Effector memory CD8-positive, alpha-beta T cell (primary cell): ENCODE data around the gene PRR16.
"Not testable (repeated sequence)": the region's sequence is repeated elsewhere in the genome, so short reads cannot be mapped to it uniquely, and the experiment has no call there.

ENCODE experiments used
- ATAC-seq: fragments of 150-1000 bp; cut with Tn5 transposase; replicated peaks from 2 replicates; pipeline ENCODE4 v1.10.0; 2021; ENCODE audit warnings: mild to moderate bottlenecking, moderate library complexity
- DNase-seq, 3 experiments: peaks; one replicate each; pipeline ENCODE4 v3.0.0; 2021
- H3K27ac Mint-ChIP-seq, 2 donors: one replicate each; pipeline ENCODE4 v1.8.0; 2022; ENCODE audit warnings: mild to moderate bottlenecking in 2 of 2, mixed read lengths in 2 of 2, moderate library complexity in 2 of 2
- H3K27me3 Mint-ChIP-seq, 2 donors: one replicate each; pipeline ENCODE4 v1.8.0; 2022; ENCODE audit warnings: mixed read lengths in 2 of 2
- H3K36me3 Mint-ChIP-seq: one replicate; pipeline ENCODE4 v1.8.0; 2022; ENCODE audit warnings: mild to moderate bottlenecking, moderate library complexity, mixed read lengths; ENCODE audit not compliant: insufficient read depth
- H3K4me1 Mint-ChIP-seq, 2 donors: one replicate each; pipeline ENCODE4 v1.8.0; 2022; ENCODE audit warnings: low read depth in 2 of 2, mixed read lengths in 2 of 2
- H3K4me3 Mint-ChIP-seq, 2 donors: one replicate each; pipeline ENCODE4 v1.8.0; 2022; ENCODE audit warnings: mild to moderate bottlenecking in 2 of 2, mixed read lengths in 2 of 2, moderate library complexity in 2 of 2
- H3K9me3 Mint-ChIP-seq, 2 donors: one replicate each; pipeline ENCODE4 v1.8.0; 2022; ENCODE audit warnings: mixed read lengths in 2 of 2

PRR16 gene

DNA sequence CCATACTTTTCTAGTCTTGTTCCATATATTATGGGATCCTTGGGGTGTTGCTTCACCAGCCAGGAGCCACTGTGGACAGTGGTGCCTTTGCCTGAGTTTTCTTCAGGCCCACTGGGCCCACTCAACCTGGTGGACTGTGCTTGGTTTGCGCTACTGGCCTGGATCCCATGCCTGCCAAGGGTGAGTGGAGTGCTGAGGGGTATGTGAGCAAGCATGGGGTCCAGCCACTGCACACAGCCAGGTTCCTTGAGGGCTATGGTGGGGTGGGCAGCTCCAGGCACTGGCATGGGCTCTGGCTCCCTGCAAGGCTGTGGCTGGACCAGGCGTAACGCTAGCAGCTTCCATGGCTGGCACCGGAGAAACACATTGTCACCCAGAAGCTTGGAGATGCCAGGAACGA, 13.2 kb upstream of the PRR16 start:
- H3K27ac Mint-ChIP-seq: no peak overlapping the region
- no peaks in the 10 kb centered on the region for H3K36me3 Mint-ChIP-seq
- DNase-seq: no peak
- peaks cover 0 to 7% of the 10 kb centered on the region in 2 donors for H3K9me3 Mint-ChIP-seq
- no peak for ATAC-seq
- H3K4me1 Mint-ChIP-seq: no peaks in the 10 kb centered on the region
- no peaks in the 10 kb centered on the region for H3K27me3 Mint-ChIP-seq
- no peak overlapping the region for H3K4me3 Mint-ChIP-seq

DNA sequence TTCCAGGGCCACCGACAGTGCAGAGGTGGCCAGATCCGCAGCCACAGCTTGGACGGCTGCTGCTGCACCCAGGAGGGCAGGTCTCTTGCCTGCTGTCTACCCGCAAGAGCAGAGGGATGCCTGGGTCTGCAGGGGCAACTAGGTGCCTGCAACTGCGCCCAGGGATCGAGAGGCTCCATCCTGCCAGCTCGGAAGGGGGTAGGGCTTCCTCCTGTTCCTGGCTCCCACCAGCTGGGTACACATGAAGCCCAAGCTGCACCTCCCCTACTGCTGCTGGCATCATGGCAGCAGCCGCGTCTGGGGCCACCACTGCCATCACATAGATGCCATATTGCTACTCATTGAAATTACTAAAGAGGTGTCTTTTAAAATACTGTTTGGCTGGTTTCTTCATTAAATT, 12.7 kb upstream of the PRR16 start:
- no peak overlapping the region for H3K4me3 Mint-ChIP-seq
- DNase-seq (no peak), ATAC-seq (no peak)
- H3K27me3 Mint-ChIP-seq: no peaks in the 10 kb centered on the region
- no peaks in the 10 kb centered on the region for H3K4me1 Mint-ChIP-seq
- H3K9me3 Mint-ChIP-seq: peaks cover 0 to 7% of the 10 kb centered on the region in 2 donors
- H3K27ac Mint-ChIP-seq: no peak overlapping the region
- no peaks in the 10 kb centered on the region for H3K36me3 Mint-ChIP-seq

DNA sequence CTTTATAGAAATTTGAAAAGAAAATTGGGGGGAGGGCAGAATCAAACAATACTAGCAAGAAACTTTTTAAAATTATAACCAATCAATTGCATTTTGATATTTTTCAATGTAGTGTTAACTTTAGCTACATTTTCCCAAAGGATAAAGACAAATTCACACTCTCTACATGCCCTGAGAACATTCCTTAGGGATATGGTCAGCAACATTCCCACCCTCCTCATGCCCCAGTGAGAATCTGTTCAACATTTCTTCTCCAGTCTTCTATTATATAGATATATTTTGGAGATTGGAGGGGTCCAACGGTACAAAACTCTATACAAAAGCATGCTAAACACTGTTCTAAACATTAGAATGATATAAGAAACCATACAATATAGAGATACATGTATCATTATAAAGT, 11.6 kb upstream of the PRR16 start:
- no peak for DNase-seq
- no peak overlapping the region for H3K27ac Mint-ChIP-seq

DNA sequence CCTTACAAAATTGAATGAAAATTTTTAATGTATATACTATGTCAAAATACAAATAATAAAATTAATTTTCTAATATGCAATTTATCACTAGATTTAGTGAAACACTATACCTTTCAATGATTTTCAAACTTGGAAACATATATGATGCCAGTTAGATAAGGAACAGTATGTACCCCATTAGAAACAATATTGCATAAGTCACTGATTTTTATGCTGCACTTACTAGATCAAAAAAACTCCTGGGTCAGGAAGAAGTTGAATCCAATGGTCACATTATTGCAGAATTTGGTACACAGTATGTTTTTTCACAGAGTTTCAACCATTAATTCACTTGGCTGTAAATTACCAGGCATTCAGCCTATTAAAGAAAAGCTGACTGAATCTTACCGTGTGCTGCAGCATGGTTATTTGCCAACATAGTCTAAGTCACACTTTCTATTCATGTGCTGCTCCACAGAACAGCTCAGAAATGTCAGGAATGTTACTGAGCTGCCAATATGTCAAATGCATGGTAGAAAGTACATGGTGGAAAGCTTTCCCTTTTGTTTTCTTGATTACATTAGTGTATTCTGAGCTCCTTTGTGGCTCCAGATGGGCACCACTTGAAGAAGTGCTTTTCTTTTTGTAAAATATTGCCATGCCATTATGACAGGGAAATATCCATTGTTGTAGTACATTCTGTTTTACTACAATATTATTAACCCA, 9.9 kb upstream of the PRR16 start:
- Mint-ChIP-seq H3K9me3 (peaks cover 5 to 17% of the 10 kb centered on the region in 2 donors), H3K27ac (no peak overlapping the region), H3K4me3 (no peak overlapping the region), H3K27me3 (no peaks in the 10 kb centered on the region), H3K4me1 (no peaks in the 10 kb centered on the region), H3K36me3 (no peaks in the 10 kb centered on the region)
- DNase-seq (no peak), ATAC-seq (no peak)

More for the DNA sequence above, 11.6 kb upstream of the PRR16 start:
- no peaks in the 10 kb centered on the region for H3K36me3 Mint-ChIP-seq
- no peak overlapping the region for H3K4me3 Mint-ChIP-seq
- H3K4me1 Mint-ChIP-seq: no peaks in the 10 kb centered on the region
- no peak for ATAC-seq
- no peaks in the 10 kb centered on the region for H3K27me3 Mint-ChIP-seq
- H3K9me3 Mint-ChIP-seq: peaks cover 4 to 12% of the 10 kb centered on the region in 2 donors

DNA sequence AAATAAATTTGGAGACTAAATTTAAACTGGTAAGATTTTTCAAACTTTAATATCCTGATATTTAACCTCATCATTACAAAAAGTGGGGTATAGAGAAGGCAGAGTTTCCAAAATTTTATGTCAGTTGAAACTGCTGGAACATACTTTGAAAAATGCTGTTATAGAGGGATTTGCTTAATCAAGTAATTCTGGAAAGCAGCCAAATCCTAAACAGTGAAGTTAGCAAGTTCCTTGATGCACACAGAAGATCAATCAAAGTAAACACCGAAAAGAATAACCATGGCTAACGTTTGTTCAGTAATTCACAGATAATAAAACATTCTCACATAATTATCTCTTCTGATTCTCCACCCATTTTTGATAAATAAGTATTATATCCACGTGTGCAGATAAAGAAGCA, 8.1 kb upstream of the PRR16 start:
- Mint-ChIP-seq H3K4me1 (no peaks in the 10 kb centered on the region), H3K36me3 (no peaks in the 10 kb centered on the region), H3K27me3 (no peaks in the 10 kb centered on the region), H3K4me3 (no peak overlapping the region), H3K9me3 (peaks cover 5 to 11% of the 10 kb centered on the region in 2 donors), H3K27ac (no peak overlapping the region)
- ATAC-seq (no peak), DNase-seq (no peak)

DNA sequence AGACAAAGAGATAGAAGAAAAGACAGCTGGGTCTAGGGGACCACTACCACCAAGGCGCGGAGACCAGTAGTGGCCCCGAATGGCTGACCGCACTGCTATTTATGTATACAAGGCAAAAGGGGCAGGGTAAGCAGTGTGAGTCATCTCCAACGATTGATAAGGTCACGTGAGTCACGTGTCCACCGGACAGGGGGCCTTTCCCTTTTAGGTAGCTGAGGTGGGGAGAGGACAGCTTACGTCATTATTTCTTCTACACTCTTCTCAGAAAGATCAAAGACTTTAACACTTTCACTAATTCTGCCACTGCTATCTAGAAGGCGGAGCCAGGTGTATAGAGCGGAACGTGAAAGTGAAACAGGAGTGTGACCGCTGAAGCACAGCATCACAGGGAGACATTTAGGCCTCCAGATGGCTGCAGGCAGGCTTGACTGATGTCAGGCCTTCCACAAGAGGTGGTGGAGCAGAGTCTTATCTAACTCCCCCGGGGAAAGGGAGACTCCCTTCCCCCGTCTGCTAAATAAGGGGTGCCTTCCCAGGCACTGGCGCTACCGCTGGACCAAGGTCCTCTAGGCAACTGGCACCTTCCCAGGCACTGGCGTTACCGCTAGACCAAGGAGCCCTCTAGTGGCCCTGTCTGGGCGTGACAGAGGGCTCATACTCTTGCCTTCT, 6.1 kb upstream of the PRR16 start:
- Mint-ChIP-seq H3K4me1 (no peaks in the 10 kb centered on the region), H3K9me3 (peaks cover 5 to 10% of the 10 kb centered on the region in 2 donors), H3K27me3 (peaks cover 1 to 5% of the 10 kb centered on the region in 2 donors), H3K4me3 (peak overlapping the region; percentile 59 to 64), H3K27ac (peak overlapping the region in 1 of 2 donors; percentile 5), H3K36me3 (no peaks in the 10 kb centered on the region)
- DNase-seq (peak in 1 of 3 experiments; percentile 18), ATAC-seq (peak; percentile 16)

DNA sequence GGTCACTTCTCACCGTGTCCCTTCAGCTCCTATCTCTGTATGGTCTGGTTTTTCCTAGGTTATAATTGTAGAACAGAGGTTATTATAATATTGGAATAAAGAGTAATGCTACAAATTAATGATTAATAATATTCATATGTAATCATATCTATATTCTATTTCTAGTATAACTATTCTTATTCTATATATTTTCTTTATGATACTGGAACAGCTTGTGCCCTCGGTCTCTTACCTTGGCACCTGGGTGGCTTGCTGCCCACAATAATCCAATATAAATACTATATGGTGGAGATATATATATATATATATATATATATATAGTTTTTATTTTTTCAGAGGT, 5.6 kb upstream of the PRR16 start:
- H3K4me1 Mint-ChIP-seq, ATAC-seq, H3K36me3 Mint-ChIP-seq, DNase-seq, H3K27me3 Mint-ChIP-seq, H3K27ac Mint-ChIP-seq: not testable (repeated sequence)
- peaks cover 5 to 10% of the 10 kb centered on the region in 2 donors for H3K9me3 Mint-ChIP-seq
- peak overlapping the region; percentile 59 to 64 for H3K4me3 Mint-ChIP-seq

DNA sequence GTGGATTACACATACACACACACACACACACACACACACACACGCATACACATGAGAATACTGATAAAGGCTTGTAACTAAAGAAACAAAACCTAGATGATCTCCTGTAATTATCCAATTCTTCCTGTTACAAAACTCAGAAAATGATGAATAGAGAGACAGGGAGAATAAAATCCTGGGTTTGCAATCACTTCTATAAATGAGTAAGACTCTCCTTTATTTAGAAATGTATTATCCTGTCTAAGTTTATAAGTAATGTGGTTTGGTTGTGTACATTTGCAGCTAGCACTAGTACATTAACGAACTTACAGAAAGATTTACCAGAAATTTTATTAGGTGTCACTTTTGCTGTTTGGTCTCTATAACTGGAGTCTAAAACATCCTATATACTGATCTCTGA, 2.8 kb upstream of the PRR16 start:
- H3K27me3 Mint-ChIP-seq: peaks cover 20 to 22% of the 10 kb centered on the region in 2 donors
- peaks cover 5 to 10% of the 10 kb centered on the region in 2 donors for H3K9me3 Mint-ChIP-seq
- H3K4me3 Mint-ChIP-seq: no peak overlapping the region
- H3K36me3 Mint-ChIP-seq: no peaks in the 10 kb centered on the region
- no peak overlapping the region for H3K27ac Mint-ChIP-seq
- ATAC-seq: no peak
- no peak for DNase-seq
- H3K4me1 Mint-ChIP-seq: no peaks in the 10 kb centered on the region

DNA sequence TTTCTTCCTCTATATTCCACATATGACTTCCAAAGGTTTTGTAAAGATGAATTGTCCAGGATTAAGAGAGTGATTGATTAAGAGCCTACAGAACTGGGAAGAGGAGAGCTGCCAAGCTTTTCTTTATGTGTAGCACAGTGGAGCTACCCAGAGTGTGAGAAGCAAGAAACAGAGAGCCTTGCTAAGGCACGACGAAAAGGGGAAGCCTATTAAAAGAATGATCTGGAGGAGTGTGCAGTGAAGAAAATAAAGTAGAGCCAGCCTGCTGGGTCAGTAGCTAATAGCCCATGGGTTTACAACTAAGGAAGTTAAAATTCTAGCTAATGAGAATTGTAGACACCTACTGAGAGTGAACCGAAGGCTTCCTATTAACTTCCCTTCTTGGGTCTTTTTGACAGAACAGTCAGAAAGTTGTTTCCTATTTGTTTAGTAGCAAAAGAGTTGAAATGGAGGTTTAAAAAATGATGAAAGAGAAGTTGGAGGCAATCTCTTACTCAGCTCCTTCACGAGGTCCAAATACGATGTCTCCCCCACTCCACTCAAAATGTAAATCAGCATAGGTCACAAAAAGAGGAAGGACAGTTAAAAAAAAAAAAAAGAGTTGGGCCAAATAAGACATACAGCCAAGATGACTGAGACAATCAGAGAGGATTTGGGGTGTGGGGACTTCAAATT, 957 bp upstream of the PRR16 start:
- H3K9me3 Mint-ChIP-seq: no peaks in the 10 kb centered on the region
- no peak overlapping the region for H3K4me3 Mint-ChIP-seq
- no peak for DNase-seq
- no peak for ATAC-seq
- H3K36me3 Mint-ChIP-seq: no peaks in the 10 kb centered on the region
- no peak overlapping the region for H3K27ac Mint-ChIP-seq
- no peaks in the 10 kb centered on the region for H3K4me1 Mint-ChIP-seq
- peaks cover 20 to 22% of the 10 kb centered on the region in 2 donors for H3K27me3 Mint-ChIP-seq

DNA sequence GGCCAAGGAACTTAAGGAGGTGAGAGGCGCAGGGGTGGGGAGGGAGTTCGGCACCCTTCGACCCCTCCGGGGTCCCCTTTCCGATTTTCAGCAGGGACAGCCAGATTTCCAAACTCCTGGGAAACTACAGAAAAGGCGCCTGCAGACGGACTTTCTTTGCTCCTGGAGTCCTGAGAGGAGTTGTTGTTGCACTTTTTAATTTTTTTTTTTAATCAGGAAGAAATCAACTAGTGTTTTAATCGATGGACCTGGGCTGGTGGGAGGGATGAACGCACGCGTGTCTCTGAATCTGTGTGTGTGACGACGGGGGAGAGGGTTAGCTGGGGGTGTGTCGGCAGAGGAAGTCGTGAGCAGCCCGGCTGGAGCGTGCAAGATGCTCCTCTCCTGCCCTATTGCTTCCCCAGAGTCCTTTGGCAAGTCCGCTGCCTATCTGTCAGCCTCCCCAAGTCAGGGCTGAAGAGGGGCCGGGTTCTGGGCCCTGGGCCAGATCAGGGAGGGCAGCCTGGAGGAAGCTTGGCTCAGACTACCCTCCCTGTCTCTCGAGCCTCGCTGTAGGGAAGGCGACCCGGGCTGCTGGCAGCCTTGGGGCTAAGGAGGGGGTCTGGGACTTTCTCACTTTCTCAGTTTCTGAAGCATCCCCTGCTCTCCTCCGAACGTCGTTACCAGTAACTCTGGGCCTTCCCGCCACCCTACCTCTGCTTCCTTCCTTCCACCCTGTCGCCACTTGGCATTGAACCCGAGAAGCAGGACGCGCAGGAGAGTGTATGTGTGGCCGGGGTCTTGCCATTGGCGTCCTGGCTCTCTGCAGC, 731 bp downstream of the PRR16 start:
- H3K4me1 Mint-ChIP-seq: no peaks in the 10 kb centered on the region
- DNase-seq: no peak
- H3K27me3 Mint-ChIP-seq: peaks cover 20 to 22% of the 10 kb centered on the region in 2 donors
- H3K9me3 Mint-ChIP-seq: no peaks in the 10 kb centered on the region
- ATAC-seq: no peak
- H3K27ac Mint-ChIP-seq: no peak overlapping the region
- no peaks in the 10 kb centered on the region for H3K36me3 Mint-ChIP-seq
- H3K4me3 Mint-ChIP-seq: no peak overlapping the region

DNA sequence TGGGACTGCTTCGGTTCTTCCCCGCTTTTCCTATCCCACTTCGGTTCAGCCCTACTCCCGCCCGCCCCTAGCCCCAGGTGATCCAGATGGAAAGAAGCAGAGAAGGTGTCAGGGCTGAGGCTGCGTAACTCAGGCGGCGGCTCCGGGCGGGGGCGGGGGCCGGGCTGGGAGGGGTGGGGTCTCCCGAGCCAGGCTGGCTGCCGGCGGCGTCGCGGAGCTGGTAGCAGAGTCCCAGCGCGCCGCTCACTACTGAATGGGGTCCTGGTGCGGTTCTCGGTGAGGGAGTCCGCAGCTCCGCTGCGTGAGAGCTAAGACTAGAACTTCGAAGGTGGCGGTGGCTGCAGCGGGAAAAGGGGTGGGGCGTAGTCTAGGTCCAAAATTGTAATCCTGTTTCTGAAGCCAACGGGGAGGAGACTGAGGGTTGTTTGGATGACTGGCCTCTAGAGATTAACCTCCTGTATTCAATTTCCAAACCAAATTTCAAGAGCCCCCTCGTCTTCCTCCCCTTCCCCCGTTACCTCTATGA, 1.4 kb downstream of the PRR16 start:
- H3K27ac Mint-ChIP-seq: no peak overlapping the region
- DNase-seq (no peak), ATAC-seq (no peak)
- H3K9me3 Mint-ChIP-seq: no peaks in the 10 kb centered on the region
- no peak overlapping the region for H3K4me3 Mint-ChIP-seq
- no peaks in the 10 kb centered on the region for H3K36me3 Mint-ChIP-seq
- peaks cover 20 to 22% of the 10 kb centered on the region in 2 donors for H3K27me3 Mint-ChIP-seq
- H3K4me1 Mint-ChIP-seq: no peaks in the 10 kb centered on the region

DNA sequence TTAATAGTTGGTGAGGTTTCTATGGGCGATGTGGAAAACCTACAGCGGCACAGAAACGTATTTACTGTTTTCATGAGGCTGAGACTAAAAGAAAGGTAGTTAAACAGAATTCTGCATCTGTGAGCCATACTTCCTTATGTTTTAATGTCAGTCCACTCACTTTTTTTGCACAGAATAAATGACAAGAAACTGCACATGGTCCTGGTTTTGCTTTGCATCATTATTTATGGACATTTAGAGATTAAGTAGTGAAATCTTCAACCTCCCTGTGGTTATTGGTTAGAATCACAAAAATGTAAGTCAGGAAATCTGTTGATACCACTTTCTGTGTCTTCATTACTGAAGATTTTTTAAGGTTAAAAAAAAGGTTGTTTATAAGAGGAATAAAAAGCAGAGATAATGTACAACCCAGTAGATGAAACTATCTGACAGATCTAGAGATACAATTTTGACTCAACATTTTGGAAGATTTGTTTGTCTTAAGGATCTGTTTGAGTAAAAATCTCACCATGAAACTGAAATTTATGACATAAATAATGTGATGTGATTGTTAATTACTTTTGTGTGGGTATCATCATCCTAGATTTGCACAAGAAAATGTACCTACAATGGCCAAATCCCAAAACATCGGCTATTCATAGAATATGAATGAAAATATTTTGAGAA, 2.4 kb downstream of the PRR16 start:
- DNase-seq (no peak), ATAC-seq (no peak)
- peaks cover 20 to 22% of the 10 kb centered on the region in 2 donors for H3K27me3 Mint-ChIP-seq
- H3K36me3 Mint-ChIP-seq: no peaks in the 10 kb centered on the region
- H3K9me3 Mint-ChIP-seq: no peaks in the 10 kb centered on the region
- no peaks in the 10 kb centered on the region for H3K4me1 Mint-ChIP-seq
- H3K4me3 Mint-ChIP-seq: no peak overlapping the region
- no peak overlapping the region for H3K27ac Mint-ChIP-seq

DNA sequence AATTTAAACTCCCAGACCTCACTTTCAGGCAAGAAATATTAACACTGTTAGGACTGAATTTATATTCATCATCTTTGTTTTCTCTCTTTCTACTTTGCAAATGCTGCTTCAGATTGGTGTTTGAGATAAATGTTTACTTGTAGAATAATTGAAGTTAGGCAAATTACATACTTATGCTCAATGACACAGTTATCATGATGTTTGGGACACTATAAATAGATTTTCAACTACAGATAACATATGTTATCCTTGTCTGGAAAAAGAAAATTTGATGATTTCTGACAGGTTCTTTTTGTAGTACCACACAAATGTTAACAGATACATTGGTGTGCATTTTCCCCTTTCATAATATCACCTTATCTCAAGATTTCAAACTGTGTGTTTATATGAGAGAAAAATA, 7.9 kb downstream of the PRR16 start:
- Mint-ChIP-seq H3K9me3 (peaks cover 7 to 11% of the 10 kb centered on the region in 2 donors), H3K36me3 (no peaks in the 10 kb centered on the region), H3K4me1 (no peaks in the 10 kb centered on the region), H3K4me3 (no peak overlapping the region), H3K27me3 (no peaks in the 10 kb centered on the region), H3K27ac (no peak overlapping the region)
- ATAC-seq (no peak), DNase-seq (no peak)
